SK-N-SH (cell line): ENCODE measurements around the gene BCHE. TPM values are rescaled to one million over a fixed set of nuclear protein-coding genes. Genes with fewer than 3 reads are reported as not detected.

Source experiments
- CTCF ChIA-PET: fragments of 300-600, 350-600 bp; formaldehyde crosslinking; extraction: SDS; loops from one replicate; lab custom pipeline; 2021; lab: Yijun Ruan, JAX
- POLR2A ChIA-PET: fragments of 350-600 bp; sonication (Branson Sonifier 250); formaldehyde crosslinking; extraction: SDS; loops from one replicate; lab custom pipeline; 2020; ENCODE audit warnings: antibody characterized with exemption, inconsistent platforms; lab: Yijun Ruan, JAX
- DNase-seq: peaks from one replicate; pipeline ENCODE4 v3.0.0; 2012
- H2AFZ ChIP-seq: fragments of 200-600 bp; sonication (generic); 2 replicates; pipeline ENCODE4 v1.8.1; 2016; ENCODE audit warnings: antibody characterized with exemption, mild to moderate bottlenecking, low read depth
- H3F3A ChIP-seq: fragments of 200-600 bp; sonication (generic); replicated peaks from 2 replicates; pipeline ENCODE3; 2016; ENCODE audit warnings: antibody characterized with exemption, mild to moderate bottlenecking; ENCODE audit not compliant: insufficient read depth
- H3K27ac ChIP-seq, 2 experiments: fragments of 200-500 bp in 1 of 2; fragments of 200-600 bp in 1 of 2; sonication (Bioruptor generic) in 1 of 2; sonication (generic), shearing (Covaris generic) in 1 of 2; 2 replicates each; pipeline versions ENCODE4 v1.5.1 to v1.6.1; 2014 to 2016; ENCODE audit warnings: low read depth in 2 of 2, inconsistent platforms in 1 of 2, low read length in 1 of 2, mild to moderate bottlenecking in 1 of 2, mixed read lengths in 1 of 2
- H3K27me3 ChIP-seq: fragments of 200-600 bp; sonication (generic), shearing (Covaris generic); 2 replicates; pipeline ENCODE4 v1.6.1; 2016; ENCODE audit warnings: mixed run types; ENCODE audit not compliant: insufficient read depth
- H3K36me3 ChIP-seq, 2 experiments: fragments of 200-500 bp in 1 of 2; fragments of 200-600 bp in 1 of 2; sonication (Bioruptor generic) in 1 of 2; sonication (generic) in 1 of 2; replicated peaks in 1 of 2; 2 replicates each; pipeline versions ENCODE3 to v1.5.1; 2014 to 2016; ENCODE audit warnings: low read length in 1 of 2, mild to moderate bottlenecking in 1 of 2; ENCODE audit not compliant: insufficient read depth in 2 of 2, control insufficient read depth in 1 of 2
- H3K4me1 ChIP-seq, 2 experiments: fragments of 200-500 bp in 1 of 2; fragments of 200-600 bp in 1 of 2; sonication (Bioruptor generic) in 1 of 2; sonication (generic), shearing (Covaris generic) in 1 of 2; 2 replicates each; pipeline versions ENCODE4 v1.5.1 to v1.6.1; 2014 to 2016; ENCODE audit warnings: low read depth in 1 of 2, low read length in 1 of 2, mixed run types in 1 of 2; ENCODE audit not compliant: insufficient read depth in 2 of 2, control insufficient read depth in 1 of 2
- H3K4me2 ChIP-seq: fragments of 200-600 bp; sonication (generic), shearing (Covaris generic); 2 replicates; pipeline ENCODE4 v1.6.1; 2017; ENCODE audit warnings: mixed run types
- H3K4me3 ChIP-seq, 2 experiments: fragments of 200-500 bp in 1 of 2; fragments of 200-600 bp in 1 of 2; sonication (Bioruptor generic) in 1 of 2; sonication (generic), shearing (Covaris generic) in 1 of 2; 2 replicates each; pipeline versions ENCODE4 v1.5.1 to v1.8.1; 2014 to 2016; ENCODE audit warnings: low read depth in 2 of 2, inconsistent platforms in 1 of 2, low read length in 1 of 2, mild to moderate bottlenecking in 1 of 2, mixed read lengths in 1 of 2, moderate library complexity in 1 of 2
- H3K79me2 ChIP-seq: fragments of 200-600 bp; sonication (generic); 2 replicates; pipeline ENCODE4 v1.8.1; 2017; ENCODE audit warnings: mild to moderate bottlenecking; ENCODE audit not compliant: insufficient read depth
- H3K9ac ChIP-seq: fragments of 200-600 bp; sonication (generic); 2 replicates; pipeline ENCODE4 v1.6.1; 2017; ENCODE audit warnings: mixed run types
- H3K9me2 ChIP-seq: fragments of 200-600 bp; sonication (generic); 2 replicates; pipeline ENCODE4 v1.6.1; 2017; ENCODE audit warnings: mixed run types
- H3K9me3 ChIP-seq: fragments of 200-600 bp; sonication (generic); 2 replicates; pipeline ENCODE4 v1.6.1; 2017; ENCODE audit warnings: mixed run types, mild to moderate bottlenecking, moderate library complexity
- H4K20me1 ChIP-seq: fragments of 200-600 bp; sonication (generic); 2 replicates; pipeline ENCODE4 v1.6.1; 2017; ENCODE audit warnings: mild to moderate bottlenecking, mixed run types; ENCODE audit not compliant: insufficient read depth
- CHD2 ChIP-seq: fragments of 150-350 bp; IDR thresholded peaks from 2 replicates; pipeline ENCODE4 v1.6.1; 2018; ENCODE audit warnings: low read length; ENCODE audit not compliant: partially characterized antibody
- CTCF ChIP-seq: fragments of 200-600 bp; sonication (generic); IDR thresholded peaks from 2 replicates; pipeline ENCODE4 v1.6.1; 2017; ENCODE audit warnings: antibody characterized with exemption, mild to moderate bottlenecking, moderate library complexity
- FOSL2 ChIP-seq: IDR thresholded peaks from 2 replicates; pipeline ENCODE4 v1.4.0; 2012; ENCODE audit warnings: low read depth, mild to moderate bottlenecking, moderate library complexity, borderline replicate concordance
- FOXM1 ChIP-seq: IDR thresholded peaks from 2 replicates; pipeline ENCODE4 v1.4.0; 2012; ENCODE audit warnings: low read depth, mild to moderate bottlenecking
- GATA2 ChIP-seq: sonication (generic); formaldehyde crosslinking; IDR thresholded peaks from 2 replicates; pipeline ENCODE4 v1.5.0; 2020; ENCODE audit warnings: mild to moderate bottlenecking, missing genetic modification reagents
- MAX ChIP-seq: IDR thresholded peaks from 2 replicates; pipeline ENCODE4 v1.4.0; 2012; ENCODE audit warnings: low read depth
- MEF2A ChIP-seq: IDR thresholded peaks from 2 replicates; pipeline ENCODE4 v1.4.0; 2012; ENCODE audit warnings: low read depth, borderline replicate concordance
- NFIC ChIP-seq: IDR thresholded peaks from 2 replicates; pipeline ENCODE4 v1.4.0; 2012; ENCODE audit warnings: borderline replicate concordance
- RCOR1 ChIP-seq: fragments of 150-350 bp; IDR thresholded peaks from 2 replicates; pipeline ENCODE4 v1.6.1; 2017; ENCODE audit warnings: antibody characterized with exemption, low read length
- RFX5 ChIP-seq: IDR thresholded peaks from 2 replicates; pipeline ENCODE4 v1.6.1; 2012; ENCODE audit warnings: mild to moderate bottlenecking, improper control_type of control experiment, low read length
- RXRA ChIP-seq: IDR thresholded peaks from 2 replicates; pipeline ENCODE4 v1.4.0; 2012; ENCODE audit warnings: low read depth, mild to moderate bottlenecking, borderline replicate concordance
- TAF1 ChIP-seq: IDR thresholded peaks from 2 replicates; pipeline ENCODE4 v1.6.1; 2012; ENCODE audit warnings: low read depth, mild to moderate bottlenecking, low read length, moderate library complexity, borderline replicate concordance
- TCF12 ChIP-seq: IDR thresholded peaks from 2 replicates; pipeline ENCODE4 v1.4.0; 2012
- TEAD4 ChIP-seq: IDR thresholded peaks from 2 replicates; pipeline ENCODE4 v1.4.0; 2012; ENCODE audit warnings: mild to moderate bottlenecking, borderline replicate concordance; ENCODE audit not compliant: insufficient read depth
- YY1 ChIP-seq: IDR thresholded peaks from 2 replicates; pipeline ENCODE4 v1.4.0; 2012; ENCODE audit warnings: low read depth, mild to moderate bottlenecking
- WGBS: methylation state at CpG from one replicate; pipeline ENCODE4 v1.1.6; 2017; ENCODE audit warnings: low lambda C conversion rate; 5-methylcytosine and 5-hydroxymethylcytosine counted together
- polyA plus RNA-seq, 3 experiments: library from polyadenylated mRNA; depleted of rRNA; stranded (reverse); fragments of >200 nt; gene quantifications; 2 replicates each; pipeline ENCODE4 v1.2.3, GENCODE V29; 2012
- TF ChIP-seq, protein P1 (sequence below): fragments of 150-350 bp; IDR thresholded peaks from 2 replicates; pipeline ENCODE4 v1.6.1; 2017; ENCODE audit warnings: antibody characterized with exemption, low read length, low read depth, borderline replicate concordance
- TF ChIP-seq, protein P2 (sequence below): IDR thresholded peaks from 2 replicates; pipeline ENCODE4 v1.4.0; 2012; ENCODE audit warnings: low read depth, borderline replicate concordance

The BCHE gene
- polyA plus RNA-seq, 1 of the 3 experiments (the other 2 are of a cell fraction) = not detected

DNA sequence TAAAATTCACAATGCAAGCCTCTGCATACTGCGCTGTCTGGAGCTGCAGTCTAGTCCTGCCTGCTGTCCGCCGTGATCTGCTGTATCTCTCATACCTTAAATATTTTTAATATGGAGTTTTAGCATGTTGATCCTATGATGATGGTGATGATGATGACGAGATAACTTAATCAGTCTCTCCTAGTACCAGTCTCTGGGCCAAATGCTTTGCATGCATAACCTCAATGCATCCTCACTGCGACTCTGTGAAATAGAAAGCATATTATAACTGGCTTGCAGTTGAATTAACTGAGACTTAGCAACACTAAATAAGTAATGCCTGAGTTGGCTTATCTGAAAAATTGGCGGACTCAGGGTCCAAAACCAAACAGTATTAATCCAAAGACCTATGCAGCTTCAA lies 38.4 kb upstream of the BCHE start:
- H3K9me2 ChIP-seq = no peaks in the 10 kb centered on the region
- H3K36me3 ChIP-seq = no peaks in the 10 kb centered on the region
- no peak overlapping the region for H3K4me3 ChIP-seq
- TF ChIP-seq RFX5 = no peak
- no peak for TF ChIP-seq YY1
- no peak for TF ChIP-seq FOSL2
- no peaks in the 10 kb centered on the region for H3K9me3 ChIP-seq
- H3K79me2 ChIP-seq = no peaks in the 10 kb centered on the region
- H3K4me2 ChIP-seq = no peak overlapping the region
- no peaks in the 10 kb centered on the region for H3F3A ChIP-seq
- DNase-seq = no peak
- H3K9ac ChIP-seq = no peak overlapping the region
- ChIA-PET POLR2A (no interaction called here), CTCF (interaction anchor here (1.5 kb wide), 1 partner anchor 22 kb away, joined by 3 read pairs; no protein-coding TSS in a partner anchor)
- H4K20me1 ChIP-seq = no peaks in the 10 kb centered on the region
- H3K27me3 ChIP-seq = no peaks in the 10 kb centered on the region
- no peak overlapping the region for H2AFZ ChIP-seq
- WGBS = 24% methylated on average over 6 of the region's 6 CpGs
- H3K27ac ChIP-seq = no peak overlapping the region
- no peaks in the 10 kb centered on the region for H3K4me1 ChIP-seq

DNA sequence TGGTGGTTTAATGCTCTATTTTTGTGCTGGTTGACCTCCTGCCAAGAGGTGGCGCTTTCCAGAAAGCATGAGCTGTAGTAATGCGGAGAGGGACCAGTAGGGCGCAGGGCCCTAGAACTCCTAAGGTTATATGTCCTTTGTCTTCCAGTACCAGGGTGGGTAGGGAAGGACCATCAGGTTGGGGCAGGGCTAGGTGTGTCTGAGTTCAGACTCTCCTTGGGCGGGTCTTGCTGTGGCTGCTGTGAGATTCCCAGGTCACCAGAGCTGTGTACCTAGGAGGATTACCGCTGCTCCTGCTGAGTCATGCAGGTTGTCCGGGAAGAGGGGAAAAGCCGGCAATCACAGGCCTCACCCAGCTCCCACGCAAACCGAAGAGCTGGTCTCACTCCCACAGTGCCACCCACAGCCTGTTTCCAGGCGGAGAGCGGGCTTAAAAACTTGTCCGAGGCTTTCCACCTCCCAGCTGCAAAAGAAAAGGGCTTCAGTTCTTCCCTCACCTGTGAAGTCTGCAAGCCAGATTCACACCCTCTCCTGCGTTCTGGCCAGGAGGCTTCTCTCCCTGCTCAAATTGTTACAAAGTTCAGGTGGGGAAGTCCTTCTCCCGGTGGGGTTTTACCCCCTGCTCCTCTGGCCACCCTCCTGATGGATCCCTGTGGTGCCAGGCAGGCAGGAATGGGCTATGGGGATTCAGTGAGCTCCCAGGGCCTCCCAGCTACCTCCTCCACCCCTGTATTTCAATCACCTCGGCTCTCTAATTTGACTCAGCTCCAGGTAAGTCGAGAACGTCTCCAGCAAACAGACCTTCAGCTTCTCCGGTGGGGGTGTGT lies 37.7 kb upstream of the BCHE start:
- Histone ChIP-seq H3K79me2 (no peaks in the 10 kb centered on the region), H3K4me1 (no peaks in the 10 kb centered on the region), H3K27ac (no peak overlapping the region), H2AFZ (no peak overlapping the region), H3K4me3 (no peak overlapping the region), H3K4me2 (no peak overlapping the region), H4K20me1 (no peaks in the 10 kb centered on the region), H3K9ac (no peak overlapping the region), H3K9me3 (no peaks in the 10 kb centered on the region), H3K36me3 (no peaks in the 10 kb centered on the region), H3K27me3 (no peaks in the 10 kb centered on the region), H3F3A (no peaks in the 10 kb centered on the region), H3K9me2 (no peaks in the 10 kb centered on the region)
- TF ChIP-seq FOSL2 = no peak
- no peak for TF ChIP-seq NFIC
- TF ChIP-seq MEF2A = no peak
- TF ChIP-seq, protein P1, sequence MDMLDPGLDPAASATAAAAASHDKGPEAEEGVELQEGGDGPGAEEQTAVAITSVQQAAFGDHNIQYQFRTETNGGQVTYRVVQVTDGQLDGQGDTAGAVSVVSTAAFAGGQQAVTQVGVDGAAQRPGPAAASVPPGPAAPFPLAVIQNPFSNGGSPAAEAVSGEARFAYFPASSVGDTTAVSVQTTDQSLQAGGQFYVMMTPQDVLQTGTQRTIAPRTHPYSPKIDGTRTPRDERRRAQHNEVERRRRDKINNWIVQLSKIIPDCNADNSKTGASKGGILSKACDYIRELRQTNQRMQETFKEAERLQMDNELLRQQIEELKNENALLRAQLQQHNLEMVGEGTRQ = no peak
- TF ChIP-seq CHD2 = no peak
- WGBS = 21% methylated on average over 15 of the region's 18 CpGs
- POLR2A ChIA-PET = no interaction called here
- CTCF ChIA-PET = interaction anchor here (1.5 kb wide), 1 partner anchor 21 kb away, joined by 3 read pairs; no protein-coding TSS in a partner anchor
- DNase-seq = no peak

GRCh38 chr3:165868088-165868487 lies 30.9 kb upstream of the BCHE start:
- H3K79me2 ChIP-seq = no peaks in the 10 kb centered on the region
- no peaks in the 10 kb centered on the region for H3K9me2 ChIP-seq
- no peaks in the 10 kb centered on the region for H4K20me1 ChIP-seq
- no peak overlapping the region for H3K9ac ChIP-seq
- H2AFZ ChIP-seq = no peak overlapping the region
- H3F3A ChIP-seq = no peaks in the 10 kb centered on the region
- no peak overlapping the region for H3K4me2 ChIP-seq
- no peaks in the 10 kb centered on the region for H3K9me3 ChIP-seq
- no peak overlapping the region for H3K27ac ChIP-seq
- ChIA-PET POLR2A (no interaction called here), CTCF (interaction anchor here (1.0 to 1.1 kb wide), 2 partner anchors 9 to 13 kb away, joined by 3 read pairs; no protein-coding TSS in a partner anchor)
- no peak for DNase-seq
- H3K27me3 ChIP-seq = no peaks in the 10 kb centered on the region
- 5% methylated on average over 4 of the region's 5 CpGs for WGBS
- no peak overlapping the region for H3K4me3 ChIP-seq
- no peaks in the 10 kb centered on the region for H3K4me1 ChIP-seq
- no peaks in the 10 kb centered on the region for H3K36me3 ChIP-seq
- TF ChIP-seq, protein P2, sequence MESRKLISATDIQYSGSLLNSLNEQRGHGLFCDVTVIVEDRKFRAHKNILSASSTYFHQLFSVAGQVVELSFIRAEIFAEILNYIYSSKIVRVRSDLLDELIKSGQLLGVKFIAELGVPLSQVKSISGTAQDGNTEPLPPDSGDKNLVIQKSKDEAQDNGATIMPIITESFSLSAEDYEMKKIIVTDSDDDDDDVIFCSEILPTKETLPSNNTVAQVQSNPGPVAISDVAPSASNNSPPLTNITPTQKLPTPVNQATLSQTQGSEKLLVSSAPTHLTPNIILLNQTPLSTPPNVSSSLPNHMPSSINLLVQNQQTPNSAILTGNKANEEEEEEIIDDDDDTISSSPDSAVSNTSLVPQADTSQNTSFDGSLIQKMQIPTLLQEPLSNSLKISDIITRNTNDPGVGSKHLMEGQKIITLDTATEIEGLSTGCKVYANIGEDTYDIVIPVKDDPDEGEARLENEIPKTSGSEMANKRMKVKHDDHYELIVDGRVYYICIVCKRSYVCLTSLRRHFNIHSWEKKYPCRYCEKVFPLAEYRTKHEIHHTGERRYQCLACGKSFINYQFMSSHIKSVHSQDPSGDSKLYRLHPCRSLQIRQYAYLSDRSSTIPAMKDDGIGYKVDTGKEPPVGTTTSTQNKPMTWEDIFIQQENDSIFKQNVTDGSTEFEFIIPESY = no peak
- TF ChIP-seq TAF1 (no peak), MAX (no peak), RXRA (no peak), RFX5 (no peak), CTCF (no peak), TCF12 (no peak), GATA2 (CRISPR knock-in tag) (no peak), MEF2A (no peak), TEAD4 (no peak), FOXM1 (no peak), RCOR1 (no peak)
